Measurements from ENCODE around the gene C9orf78.

The C9orf78 gene

DNA sequence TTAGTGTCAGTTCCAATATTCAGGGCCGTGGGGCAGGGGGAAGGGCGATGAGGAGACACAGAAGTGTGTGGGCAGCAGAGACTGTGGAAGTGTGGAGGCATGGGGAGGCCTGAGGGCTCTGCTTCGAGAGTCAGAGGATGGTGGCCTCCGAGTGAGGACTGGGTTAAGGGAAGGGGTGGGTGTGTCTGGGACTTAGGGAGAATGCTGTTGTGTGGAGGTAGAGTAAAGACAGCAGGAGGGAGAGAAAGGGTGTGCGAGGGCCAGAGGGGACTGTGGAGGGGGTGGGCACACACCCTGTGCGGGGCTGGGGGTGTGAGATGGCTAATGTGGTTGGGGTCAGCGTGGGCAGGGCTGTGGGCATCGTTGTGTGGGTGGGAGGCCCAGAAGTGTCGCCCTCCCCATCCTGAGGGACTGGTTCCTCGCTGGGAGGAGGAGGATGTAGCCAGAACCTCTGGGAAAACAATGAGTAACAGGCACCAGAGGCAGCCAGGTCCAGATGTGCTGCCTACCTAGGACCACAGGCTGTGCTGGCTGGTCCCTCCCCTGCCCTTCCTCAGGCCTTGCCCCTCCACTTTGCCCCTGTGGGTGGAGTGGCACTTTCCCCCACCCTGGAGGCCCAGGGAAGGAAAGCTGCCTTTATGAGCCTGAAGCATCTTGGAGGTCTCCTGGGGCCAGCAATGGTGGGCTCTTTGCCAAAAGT, 4.4 kb upstream of the C9orf78 start:
- no peak for DNase-seq

DNA sequence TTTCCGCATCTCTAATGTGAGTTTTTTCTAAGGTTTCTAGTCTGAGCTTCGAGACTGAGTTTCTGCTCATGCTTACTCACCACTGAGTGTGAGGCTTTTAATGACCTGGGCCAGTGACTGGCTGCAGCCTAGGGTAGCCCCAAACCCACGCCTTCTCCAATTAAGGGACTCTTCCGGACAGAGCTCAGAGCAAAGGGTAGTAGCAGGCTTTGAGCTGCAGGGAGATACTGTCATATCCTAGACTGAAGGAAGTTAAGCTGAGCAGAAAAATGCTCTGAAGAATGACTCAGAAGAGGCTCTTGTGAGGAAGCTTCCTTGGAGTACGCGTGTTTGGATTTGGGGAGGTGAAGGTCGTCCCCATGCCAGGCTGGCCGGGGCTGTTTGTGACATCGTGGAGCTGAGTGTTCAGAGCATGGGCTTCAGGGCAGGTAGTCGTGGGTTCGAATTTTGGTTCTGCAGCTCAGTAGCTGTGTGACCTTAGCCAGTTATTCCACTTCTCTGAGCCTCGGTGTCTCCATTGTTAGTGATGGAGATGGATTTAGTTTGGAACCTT, 3.7 kb upstream of the C9orf78 start:
- DNase-seq, result peak; percentile 31

DNA sequence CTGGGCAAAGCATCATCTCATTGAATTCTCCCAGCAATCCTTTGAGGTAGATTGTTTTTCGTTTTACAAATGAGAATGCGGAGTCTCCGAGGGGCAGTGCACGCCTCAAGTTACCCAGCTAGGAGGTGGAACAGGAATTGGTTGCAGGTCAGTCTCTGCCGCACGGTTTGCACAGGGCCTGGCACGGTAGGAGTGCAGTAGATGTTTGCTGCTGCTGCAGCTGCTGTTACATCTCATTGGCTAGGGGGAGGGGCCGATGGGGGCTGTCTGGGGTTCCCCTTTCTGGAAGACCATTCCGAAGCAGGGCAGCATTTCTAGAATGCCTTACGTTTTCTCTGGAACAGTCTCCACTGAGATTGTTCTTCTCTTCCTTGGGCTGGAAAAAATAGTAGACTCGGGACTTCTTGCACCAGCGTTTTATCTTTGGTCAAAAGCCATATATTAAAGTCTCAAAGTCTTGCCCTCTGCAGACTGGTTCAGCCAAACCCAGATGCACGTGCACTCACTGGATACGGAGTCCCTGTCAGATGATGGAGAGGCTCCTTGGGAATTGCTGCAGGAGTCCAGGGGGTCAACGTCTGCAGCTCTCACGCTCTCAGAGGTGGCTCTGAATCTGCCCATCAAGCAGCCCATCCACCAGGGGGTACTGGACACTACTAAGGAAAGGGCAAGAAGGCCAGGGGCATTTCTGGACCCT, 1.4 kb upstream of the C9orf78 start:
- peak; percentile 58 for DNase-seq

DNA sequence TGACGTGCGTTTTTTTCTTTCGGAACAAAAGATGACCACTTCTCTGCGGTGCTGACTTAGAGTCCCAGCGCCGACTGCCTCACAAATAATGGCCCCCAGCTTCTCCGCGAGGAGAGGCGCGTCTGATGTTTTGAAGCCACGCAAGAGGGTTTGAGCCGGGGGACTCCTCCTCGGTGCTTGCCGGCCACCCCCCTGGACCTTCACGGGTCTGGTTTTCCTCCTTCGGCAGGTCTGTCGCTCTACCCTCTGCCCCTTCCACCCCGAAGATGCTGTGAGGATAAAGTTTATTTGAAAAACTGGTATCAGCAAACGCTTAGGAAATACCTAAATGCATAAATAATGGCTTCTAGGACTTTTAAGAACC, 767 bp upstream of the C9orf78 start:
- no peak for DNase-seq

DNA sequence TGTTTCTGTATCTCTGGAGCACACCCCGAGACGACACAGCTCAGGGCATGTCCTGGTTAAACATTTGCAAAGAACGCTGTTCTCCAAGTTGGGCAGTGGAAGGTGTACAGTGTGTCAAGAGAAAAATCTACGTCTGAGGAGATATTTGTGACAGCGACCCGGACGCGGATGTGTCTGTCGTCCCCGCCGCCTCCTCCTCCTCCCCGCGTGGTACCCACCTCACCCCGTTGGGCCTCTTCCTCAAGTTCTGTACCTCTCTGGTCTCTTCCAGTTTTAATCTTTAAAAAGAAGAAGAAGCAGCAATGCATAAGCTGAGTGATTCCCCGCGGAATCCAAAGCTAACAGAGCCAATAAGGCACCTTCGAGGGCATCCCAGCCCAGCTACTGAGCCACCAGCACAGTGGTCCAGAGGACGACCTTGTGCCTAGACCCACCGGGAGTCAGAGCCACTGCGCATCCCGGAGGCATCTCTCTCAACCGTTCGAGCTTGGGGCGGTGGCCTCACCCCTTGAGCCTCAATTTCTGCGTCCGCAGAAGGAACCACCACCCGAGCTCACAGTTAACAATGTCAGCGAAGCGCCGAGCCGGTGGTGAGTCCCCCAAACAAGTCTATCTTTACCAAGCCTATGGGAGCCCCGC, 467 bp downstream of the C9orf78 start:
- no peak for DNase-seq

DNA sequence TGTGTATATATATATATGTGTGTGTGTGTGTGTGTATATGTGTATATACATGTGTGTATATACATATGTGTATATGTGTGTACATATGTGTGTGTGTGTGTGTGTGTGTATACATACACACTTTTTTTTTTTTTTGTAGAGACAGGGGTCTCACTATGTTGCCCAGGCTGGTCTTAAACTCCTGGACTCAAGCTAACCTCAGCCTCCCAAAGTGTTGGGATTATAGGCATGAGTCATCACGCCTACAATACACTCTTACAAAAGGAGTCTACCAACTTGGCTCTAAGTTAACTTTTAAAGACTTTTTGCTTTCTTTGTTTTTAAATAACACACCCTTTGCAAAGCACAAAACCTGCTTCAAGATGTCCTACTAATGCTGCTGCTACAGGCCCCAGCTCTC, 2.1 kb downstream of the C9orf78 start:
- DNase-seq, result no peak

DNA sequence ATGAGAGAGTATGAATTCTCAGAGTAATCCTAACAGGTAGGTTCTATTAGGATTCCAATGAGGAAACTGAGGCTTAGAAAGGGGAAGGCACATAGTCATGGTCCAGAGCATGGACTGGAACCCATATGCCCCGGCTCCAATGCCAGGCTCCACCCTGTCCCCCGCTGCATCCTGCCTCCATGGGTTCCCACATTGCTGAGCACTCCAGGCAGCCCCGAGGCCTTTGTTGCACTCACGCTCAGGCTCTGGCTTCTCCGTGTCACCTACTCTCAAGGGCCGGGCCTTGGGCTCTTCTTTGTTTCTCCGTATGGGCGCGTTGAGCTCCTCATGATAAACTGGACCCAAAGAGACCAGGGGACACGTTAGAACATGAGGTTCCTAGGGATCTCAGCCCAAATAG, 6.1 kb downstream of the C9orf78 start:
- no peak for DNase-seq

DNA sequence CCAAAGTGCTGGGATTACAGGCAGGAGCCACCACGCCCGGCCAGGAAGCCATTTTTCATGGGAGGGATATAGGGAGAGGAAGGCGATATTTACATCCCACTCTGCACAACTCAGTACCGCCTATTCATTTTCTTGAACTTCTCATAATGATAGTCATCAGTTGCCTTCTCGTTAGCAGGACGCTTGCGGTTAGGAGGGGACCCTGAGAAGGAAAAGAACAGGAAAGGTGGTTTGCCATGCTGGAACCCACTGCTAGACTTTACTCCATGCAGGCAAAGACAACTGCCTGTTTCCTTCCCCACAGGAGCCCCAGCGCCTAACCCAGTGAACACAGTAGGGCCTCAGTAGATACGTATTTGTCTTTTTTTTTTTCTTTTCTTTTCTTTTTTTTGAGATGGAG, 7.0 kb downstream of the C9orf78 start:
- peak; percentile 83 for DNase-seq

DNA sequence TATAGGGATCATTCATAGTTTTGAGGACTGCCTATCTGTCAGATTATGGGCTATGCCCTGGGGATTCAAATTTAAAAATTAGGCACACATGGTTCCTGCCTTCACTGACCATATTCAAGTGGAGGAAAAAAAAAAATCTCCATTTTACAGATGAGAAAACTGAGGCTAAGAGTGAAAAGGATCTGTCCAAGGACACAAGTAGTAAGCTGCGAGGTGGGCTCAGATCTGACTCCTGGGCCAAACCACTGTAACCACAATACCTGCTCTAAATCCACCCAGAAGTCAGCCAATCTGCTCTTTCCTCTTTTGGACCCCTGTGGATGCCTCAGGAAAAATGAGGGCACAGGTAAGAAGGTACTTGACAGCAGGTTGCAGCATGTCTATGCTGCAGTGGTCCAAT, 8.3 kb downstream of the C9orf78 start:
- DNase-seq, result no peak

DNA sequence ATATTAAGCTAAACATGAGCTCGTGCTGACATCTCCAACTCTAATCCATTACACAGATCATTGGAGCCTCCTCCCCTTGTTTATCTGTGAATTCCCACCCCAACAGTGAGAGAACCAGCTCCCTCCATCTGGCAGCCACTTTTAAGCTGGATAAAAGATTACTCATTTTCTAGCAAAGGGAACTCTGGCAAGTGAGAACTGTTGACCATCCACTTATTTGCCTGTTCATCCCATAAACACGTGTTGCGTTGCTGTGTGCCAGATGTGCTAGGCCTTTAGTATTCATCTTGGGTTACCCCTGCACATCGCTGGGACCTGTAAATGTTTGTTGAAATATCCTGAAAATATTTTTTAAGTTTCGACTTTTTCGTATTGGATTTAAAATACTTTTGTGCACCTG, 8.7 kb downstream of the C9orf78 start:
- no peak for DNase-seq

DNA sequence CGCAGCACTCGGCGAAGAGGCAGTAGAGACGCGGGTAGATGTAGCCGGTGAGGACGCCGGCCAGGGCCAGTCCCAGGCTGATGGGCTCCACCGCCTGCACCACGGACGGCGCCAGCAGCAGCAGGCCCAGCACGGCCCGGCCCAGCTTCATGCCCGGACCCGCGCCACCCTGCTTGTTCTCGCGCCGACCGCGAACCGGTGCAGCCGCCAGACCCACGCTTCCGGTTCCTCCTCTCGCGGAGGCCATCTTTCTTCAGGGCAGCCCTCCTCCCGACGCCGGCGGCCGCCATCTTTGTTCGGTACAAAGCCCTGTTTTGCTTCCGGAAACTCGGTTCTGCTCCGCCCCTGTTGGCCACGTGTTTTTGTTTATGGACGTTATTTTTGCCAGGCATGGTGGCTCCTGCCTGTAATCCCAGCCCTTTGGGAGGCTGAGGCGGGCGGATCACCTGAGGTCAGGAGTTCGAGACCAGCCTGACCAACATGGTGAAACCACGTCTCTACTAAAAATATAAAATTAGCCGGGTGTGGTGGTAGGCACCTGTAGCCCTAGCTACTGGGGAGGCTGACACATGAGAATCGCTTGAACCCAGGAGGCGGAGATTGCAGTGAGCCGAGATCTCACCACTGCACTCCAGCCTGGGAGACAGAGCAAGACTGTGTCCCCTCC, 11.0 kb downstream of the C9orf78 start, which contains the start of gene TOR1A:
Gene TOR1A (minus strand): TSS at position 202 of the 667 bp plus-strand sequence. CDS start 51 bp downstream, at position 151.
- DNase-seq, result peak; percentile 87

DNA sequence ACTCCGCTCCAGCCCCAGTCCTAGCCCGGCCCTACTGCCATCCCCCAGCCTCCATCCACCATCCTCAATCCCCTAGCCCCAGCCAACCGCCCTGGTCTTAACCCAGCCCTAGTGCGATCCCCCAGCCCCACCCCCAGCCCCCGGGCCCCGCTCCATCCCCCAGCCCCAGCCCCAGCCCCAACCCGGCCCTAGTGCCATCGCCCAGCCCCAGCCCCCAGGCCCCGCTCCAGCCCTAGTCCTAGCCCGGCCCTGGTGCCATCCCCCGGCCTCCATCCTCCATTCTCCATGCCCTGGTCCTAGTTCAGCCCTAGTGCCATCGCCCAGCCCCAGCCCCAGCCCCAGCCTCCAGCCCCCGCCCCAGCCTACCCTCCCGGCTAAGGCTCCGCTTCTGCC, 11.5 kb downstream of the C9orf78 start:
- DNase-seq, result no peak

DNA sequence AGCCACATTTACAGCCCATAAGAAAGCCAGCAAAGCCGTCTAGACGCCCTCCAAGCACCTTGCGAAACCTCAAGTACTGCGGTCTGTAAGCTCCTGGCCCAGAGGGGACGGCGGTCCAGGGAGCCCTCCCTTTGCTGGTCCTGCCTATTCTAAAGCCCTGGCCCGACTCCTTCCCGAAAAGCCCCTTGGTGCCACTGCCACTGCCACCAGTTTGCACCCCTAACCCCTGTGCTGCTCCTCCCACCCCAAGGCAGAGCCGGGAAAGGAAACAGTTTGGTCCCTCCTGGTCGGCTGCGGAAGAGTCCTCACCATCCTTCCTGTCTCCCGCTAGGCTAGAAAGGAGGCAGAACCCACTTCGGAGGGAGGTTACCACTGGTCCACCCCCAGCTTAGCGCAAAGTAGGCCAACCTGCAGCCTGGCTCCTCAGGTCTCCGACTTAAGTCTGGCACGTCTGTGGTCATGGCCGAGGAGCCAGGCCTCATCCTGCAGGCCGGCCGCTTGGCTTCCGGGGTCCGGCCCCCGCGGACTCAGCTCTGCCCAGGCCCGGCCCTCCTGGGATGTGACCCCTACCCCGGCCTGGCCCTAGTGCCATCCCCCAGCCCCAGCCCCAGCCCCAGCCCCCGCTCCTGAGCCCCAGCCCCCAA, 12.1 kb downstream of the C9orf78 start:
- DNase-seq, result peak; percentile 39

DNA sequence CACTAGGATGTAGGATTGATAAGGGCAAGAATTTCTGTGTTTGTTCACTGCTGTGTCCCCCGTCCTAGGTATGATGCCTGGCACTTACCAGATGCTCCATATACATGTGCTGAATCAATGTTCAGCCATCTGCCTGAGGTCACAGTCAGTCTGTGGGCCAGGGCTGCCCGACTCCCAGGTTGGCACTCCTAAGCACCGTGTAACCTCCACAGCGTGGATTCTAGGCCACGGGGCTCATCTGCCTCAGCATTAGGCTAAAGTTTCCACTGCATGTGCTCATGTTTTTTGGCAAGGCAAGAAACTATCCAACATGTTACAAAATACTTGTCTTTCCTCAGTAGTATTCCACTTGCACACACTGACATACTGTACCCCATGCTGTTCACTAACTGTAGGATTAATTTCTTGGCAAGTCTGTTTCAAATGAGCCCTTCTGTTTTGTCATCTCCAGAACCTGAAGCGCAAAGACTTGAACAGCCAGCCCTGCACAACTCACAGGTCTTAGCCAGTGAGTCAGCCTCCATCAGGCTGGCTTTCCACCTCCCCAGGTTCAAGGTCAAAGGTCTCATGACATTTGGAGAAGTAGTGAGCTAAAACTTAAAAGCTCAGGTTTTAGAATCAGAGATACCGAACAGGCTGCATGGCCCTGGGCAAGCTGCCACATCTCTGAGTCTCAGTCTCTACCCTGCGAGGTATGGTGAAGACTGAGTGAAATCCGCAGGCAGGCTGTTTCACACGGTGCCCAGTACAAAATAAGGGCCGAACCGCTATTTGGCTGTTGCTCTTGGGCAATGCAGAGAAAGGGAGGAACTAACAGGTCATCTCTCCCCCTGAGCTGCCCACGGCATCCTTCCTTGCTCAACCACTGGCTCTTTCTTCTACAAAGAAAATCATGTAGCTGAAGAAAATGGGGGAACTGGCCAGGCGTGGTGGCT, 18.3 kb downstream of the C9orf78 start:
- no peak for DNase-seq

DNA sequence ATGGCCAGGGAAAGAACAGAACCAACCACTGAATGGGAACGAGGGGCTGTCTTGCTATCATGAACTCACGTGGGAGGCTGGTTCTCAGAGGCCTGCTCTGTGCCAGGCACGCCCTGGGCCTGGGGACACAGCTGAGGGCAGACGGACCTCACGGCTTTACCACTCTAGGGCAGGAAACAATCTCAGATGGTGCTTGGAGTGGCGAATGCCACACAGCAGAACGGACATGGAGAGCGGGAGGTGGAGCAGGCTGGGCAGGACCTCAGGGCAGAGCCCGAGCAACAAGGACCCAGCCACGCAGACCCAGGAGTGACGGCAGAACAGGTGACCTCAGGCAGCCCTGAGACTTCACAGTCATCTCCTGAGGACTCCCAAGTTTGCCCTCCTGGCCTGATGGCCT, 19.8 kb downstream of the C9orf78 start:
- no peak for DNase-seq

DNA sequence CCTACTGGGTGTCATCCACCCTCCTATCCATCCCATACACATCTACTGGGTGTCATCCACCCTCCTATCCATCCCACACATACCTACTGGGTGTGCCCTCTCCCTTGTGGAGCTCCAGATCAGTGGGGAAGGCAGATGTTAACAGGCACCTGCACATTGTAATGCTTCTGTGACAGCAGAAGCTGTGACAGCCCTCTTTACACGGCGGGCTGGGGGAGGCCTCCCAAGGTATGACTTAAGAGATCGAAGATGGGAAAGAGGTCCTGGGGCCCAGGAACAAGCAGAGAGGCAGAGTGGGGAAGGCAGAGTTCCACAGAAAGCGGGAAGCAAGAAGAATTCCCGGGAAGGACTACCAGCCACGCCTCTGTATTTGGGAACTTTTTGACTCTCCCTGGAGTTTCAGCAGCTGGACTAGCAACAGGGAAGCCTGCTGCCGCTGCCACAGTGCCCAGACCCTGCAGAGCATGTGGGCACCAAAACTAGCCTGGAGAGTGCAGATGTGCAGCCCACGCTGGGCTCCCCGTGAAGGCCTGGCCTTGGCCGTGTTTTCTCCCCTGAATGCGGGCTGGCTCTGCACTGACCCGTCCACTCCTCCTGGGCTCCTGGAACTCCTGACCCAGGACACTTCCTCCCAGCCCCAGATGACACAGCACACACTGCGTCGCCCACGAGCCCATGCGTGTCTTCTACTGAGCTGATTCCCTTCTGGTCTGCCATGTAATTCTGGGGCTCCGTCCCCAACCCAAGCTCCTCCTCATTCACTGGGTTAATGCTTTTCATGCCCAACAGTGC, 20.4 kb downstream of the C9orf78 start:
- DNase-seq, result no peak

DNA sequence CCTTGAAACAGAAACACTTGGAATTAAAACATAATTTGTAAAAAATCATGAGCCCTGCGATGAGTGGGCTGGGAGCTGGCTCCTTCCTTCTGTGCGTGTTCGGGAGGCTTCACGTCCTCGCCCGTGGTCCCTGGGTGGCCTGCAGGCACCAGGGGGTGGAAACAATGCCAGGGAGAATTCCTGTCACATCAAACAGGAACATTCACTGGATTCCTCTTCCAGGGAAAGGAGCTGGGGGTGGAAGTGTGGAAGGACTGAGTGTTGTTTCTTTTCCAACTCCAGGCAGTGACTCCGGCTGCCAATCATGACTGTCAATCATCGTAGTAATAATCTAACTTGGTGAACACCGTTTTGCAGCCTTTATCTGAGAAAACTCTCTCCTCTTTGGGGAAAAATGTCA, 21.4 kb downstream of the C9orf78 start:
- no peak for DNase-seq

DNA sequence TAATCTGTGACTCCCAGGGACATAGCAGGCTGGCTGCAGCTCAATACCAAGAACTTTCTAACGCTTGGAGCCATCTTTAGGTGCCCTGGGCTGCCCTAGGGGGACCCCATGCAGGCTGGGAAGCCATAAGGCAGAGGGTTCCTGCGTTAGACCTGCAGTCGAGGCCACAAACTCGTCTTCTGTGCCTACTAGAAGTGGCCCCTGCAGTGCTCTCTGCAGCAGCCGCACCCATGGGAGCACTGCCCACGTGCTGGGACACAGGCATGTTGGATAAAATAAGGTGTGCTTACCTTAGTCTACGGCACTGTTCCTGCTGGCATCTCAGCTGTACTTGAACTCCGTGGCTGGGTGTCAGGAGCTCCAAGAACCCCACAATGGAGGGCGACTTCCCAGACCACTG, 22.7 kb downstream of the C9orf78 start:
- DNase-seq, result no peak

DNA sequence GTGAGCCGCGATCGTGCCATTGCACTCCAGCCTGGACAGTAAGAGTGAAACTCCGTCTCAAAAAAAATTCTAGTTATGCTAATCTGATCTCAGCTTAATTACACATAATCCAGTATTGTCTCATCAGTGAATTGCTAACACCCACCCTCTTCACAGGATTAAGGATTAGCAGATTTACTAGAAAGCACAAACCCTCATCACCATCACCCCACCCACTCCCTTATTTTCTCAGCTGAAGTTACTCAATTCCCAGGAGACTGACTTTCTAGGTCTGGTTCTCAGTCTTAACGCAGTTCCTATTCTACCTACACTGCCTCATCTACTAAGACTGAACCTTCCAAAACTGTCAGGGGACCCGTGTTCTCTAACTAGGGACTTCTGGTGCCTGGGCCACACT, 23.1 kb downstream of the C9orf78 start:
- no peak for DNase-seq

DNA sequence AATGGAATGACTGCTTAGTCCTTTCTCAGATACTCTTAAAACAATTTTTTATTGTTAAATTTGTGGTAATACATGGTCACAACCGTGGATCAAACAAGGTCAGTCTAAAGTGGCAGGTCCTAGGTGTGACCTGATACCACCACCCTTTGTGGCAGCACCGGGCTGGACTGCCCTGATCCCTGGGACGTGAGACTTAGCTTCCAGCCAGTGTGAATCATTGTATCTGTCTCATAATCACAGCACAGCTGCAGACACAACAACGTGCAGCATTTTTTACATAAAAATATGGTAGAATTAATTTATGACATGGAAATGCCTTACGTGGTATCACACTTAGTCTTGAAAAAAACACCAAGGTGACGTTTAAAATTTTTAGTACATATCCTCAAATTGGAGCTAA, 24.3 kb downstream of the C9orf78 start:
- DNase-seq, result no peak

DNA sequence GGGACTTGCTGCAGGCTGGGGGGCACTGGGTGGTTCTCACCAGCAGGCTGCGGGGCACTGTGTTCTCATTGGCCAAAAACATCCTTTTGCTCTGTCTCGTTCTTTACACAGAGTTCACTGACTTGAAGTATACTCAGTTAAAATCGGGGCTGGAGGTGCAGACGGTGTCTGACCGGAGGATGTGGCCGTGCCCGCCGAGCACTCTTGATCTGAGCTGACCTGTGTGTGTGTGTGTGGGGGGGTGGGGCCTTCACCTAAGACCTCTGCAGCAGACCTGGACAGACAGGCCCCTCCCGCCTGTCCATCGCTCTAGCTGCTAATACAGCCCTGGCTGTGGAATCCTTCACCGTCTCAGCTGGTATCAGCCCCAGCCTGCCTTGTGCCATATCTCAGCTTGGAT, 25.0 kb downstream of the C9orf78 start:
- no peak for DNase-seq

All from GDM1 (cell line).